ENCODE results near the gene CD2.

The CD2 gene

DNA sequence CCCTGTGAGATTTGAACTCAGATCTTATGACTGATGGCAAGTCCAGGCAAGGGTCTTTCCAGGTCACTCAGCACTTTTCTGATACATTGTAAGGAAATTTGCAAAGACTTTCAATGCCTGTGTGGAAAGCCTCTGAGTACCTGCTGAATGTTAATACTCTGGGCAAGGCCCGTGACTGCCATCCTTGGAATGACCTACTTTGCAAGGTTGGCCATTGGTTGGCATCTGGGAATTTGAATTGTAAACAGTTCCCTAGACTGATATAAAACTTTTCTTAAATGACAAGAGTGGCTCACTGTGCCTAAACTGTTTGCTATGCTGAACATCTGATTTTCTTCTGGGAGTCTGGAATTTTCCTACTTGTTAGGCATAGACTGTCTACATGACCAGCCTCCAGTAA lies 57.1 kb downstream of the CD2 start:
- no peak overlapping the region for H3K4me3 ChIP-seq (ENCODE audit: control insufficient read depth, low read depth, low read length)
- TF ChIP-seq, protein P1, sequence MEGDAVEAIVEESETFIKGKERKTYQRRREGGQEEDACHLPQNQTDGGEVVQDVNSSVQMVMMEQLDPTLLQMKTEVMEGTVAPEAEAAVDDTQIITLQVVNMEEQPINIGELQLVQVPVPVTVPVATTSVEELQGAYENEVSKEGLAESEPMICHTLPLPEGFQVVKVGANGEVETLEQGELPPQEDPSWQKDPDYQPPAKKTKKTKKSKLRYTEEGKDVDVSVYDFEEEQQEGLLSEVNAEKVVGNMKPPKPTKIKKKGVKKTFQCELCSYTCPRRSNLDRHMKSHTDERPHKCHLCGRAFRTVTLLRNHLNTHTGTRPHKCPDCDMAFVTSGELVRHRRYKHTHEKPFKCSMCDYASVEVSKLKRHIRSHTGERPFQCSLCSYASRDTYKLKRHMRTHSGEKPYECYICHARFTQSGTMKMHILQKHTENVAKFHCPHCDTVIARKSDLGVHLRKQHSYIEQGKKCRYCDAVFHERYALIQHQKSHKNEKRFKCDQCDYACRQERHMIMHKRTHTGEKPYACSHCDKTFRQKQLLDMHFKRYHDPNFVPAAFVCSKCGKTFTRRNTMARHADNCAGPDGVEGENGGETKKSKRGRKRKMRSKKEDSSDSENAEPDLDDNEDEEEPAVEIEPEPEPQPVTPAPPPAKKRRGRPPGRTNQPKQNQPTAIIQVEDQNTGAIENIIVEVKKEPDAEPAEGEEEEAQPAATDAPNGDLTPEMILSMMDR (conservative IDR thresholded peaks at IDR 0.05; ENCODE audit: control insufficient read depth, insufficient read depth, low read depth, low read length) = no peak
- no peak for DNase-seq (ENCODE audit: low read depth)

GRCh38 chr1:116814926-116815723 lies 60.9 kb downstream of the CD2 start:
- DNase-seq (ENCODE audit: low read depth) = no peak
- TF ChIP-seq, protein P1 (conservative IDR thresholded peaks at IDR 0.05; ENCODE audit: control insufficient read depth, insufficient read depth, low read depth, low read length) = no peak
- H3K4me3 ChIP-seq (ENCODE audit: control insufficient read depth, low read depth, low read length) = no peak overlapping the region

- DNase-seq (ENCODE audit: low read depth) = peak; percentile 50
- TF ChIP-seq, protein P1 (conservative IDR thresholded peaks at IDR 0.05; ENCODE audit: control insufficient read depth, insufficient read depth, low read depth, low read length) = peak; percentile 59
- no peak overlapping the region for H3K4me3 ChIP-seq (ENCODE audit: control insufficient read depth, low read depth, low read length)
These were observed 63.4 kb downstream of the CD2 start for GRCh38 chr1:116817582-116818064.
